H54 (cell line): ENCODE results near the gene ZNF618.
"Not testable (repeated sequence)": the region's sequence is repeated elsewhere in the genome, so short reads cannot be mapped to it uniquely, and the experiment has no call there.

Experiments
- DNase-seq: peaks from one replicate; pipeline ENCODE4 v3.0.0; 2011; ENCODE audit warnings: low spot score, mixed read lengths; ENCODE audit not compliant: insufficient read length
- FAIRE-seq: peaks from 3 replicates; lab custom pipeline; 2011; peaks lifted over from hg19 to GRCh38; lab: Jason Lieb, UNC
- POLR2A ChIP-seq: IDR thresholded peaks from 2 replicates; pipeline ENCODE4 v1.6.1; 2011; ENCODE audit warnings: low read depth, mild to moderate bottlenecking, low read length

Gene ZNF618

DNA sequence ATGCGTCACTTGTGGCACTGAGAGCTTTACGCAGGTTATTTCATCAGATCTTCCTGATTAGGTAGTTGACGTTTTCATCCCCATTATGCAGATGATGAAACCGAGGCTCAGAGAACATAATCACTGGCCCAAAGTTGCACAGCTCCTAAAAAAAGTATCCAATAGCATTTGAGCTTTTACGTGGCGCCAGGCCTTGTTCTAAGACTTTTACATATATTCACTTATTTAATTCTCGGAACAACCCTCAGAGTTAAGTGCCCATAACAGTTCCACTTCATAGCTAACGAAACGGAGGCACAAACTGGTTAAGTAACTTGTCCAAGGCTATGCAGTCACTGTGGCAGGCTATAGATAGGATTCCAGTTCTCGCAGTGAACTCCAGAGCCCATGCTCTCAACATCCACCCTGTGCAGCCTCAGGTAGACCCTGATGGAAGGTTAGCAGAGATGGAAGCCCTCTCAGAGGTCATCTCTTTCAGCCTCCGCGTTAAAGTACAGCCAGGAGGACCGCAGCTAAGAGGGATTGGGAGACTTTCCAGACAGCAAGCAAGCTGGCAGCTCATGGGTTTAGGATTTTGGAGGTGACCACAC, 162.7 kb downstream of the ZNF618 start:
- DNase-seq (no peak), FAIRE-seq (no peak)
- no peak for TF ChIP-seq POLR2A

DNA sequence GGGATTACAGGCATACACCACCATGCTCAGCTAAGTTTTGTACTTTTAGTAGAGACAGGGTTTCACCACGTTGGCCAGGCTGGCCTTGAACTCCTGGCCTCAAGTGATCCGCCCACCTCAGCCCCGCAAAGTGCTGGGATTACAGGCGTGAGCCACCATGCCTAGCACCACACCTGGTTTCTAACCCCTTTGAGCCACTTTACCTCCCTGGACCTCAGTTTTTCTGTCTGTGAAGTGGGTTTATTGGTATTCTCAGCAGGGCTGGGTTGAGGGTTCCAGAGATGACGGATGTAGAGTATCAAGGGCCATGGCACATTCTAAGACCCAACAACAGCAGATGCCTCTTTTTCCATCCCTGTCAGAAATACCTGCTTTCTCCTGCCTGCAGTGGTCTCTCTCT, 163.4 kb downstream of the ZNF618 start:
- no peak for DNase-seq
- FAIRE-seq, result no peak
- TF ChIP-seq POLR2A, result no peak

DNA sequence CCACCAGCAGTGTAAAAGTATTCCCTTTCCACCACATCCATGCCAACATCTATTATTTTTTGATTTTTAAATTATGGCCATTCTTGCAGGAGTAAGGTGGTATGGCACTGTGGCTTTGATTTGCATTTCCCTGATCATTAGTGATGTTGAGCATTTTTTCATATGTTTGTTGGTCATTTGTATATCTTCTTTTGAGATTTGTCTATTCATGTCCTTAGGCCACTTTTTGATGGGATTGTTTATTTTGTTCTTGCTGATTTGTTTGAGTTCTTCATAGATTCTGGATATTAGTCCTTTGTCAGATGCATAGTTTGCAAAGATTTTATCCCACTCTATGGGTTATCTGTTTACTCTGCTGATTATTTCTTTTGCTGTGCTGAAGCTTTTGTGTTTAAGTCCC, 167.6 kb downstream of the ZNF618 start:
- not testable (repeated sequence) for DNase-seq, FAIRE-seq

DNA sequence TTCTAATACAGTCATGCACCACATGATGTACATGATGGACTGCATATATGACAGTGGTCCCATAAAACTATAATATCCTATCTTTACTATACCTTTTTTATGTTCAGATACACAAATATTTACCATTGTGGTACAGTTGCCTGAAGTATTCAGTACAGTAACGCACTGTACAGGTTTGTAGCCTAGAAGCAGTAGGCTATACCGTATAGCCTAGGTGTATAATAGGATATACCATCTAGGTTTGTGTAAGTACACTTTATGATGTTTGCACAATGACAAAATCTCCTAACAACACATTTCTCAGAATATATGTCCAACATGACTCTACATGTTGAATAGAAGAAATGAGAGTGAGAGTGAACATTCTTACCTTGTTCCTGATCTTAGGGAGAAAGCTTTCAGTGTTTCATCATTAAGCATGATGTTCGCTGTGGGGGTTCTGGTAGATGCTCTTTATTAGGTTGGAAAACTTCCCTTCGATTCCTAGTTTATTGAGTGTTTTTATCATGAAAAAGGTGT, 170.2 kb downstream of the ZNF618 start:
- TF ChIP-seq POLR2A, result no peak
- FAIRE-seq (no peak), DNase-seq (no peak)

DNA sequence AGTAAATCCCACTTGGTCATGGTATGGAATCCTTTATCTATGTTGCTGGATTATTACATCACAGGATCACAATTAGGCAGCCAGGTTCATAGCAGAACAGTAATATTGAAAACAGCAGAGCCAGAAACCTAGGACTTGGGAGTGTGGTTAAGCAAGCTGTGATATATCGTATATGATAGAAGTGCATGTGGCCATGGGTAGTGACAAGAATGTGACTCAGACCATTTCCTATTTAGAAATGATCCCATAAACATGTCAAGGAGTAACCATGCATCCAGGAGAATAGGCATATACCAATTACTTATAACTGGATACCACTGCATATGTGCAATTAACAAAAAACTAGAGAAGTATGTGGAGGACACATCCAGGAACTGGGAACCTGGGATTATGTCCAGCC, 170.8 kb downstream of the ZNF618 start:
- no peak for TF ChIP-seq POLR2A
- DNase-seq (no peak), FAIRE-seq (peak; percentile 33)

DNA sequence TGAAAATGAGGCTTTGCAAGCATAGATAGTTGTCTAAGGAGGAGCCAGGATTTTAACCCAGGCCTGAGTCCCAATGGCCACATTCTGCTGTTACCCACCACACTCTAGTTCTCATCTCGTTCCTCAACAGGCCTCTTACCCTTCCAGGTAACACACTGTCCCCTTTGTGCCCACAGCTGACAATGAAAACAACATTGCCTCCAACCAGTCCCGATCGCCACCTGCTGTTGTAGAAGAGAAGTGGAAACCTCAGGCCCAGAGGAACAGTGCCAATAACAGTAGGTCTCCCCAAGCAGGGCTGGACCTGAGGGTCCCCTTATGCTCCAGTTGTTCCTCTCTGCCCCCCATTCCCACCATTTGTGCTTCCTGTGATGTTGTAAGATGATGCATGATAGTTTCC, 171.6 kb downstream of the ZNF618 start:
- no peak for TF ChIP-seq POLR2A
- DNase-seq (no peak), FAIRE-seq (no peak)

DNA sequence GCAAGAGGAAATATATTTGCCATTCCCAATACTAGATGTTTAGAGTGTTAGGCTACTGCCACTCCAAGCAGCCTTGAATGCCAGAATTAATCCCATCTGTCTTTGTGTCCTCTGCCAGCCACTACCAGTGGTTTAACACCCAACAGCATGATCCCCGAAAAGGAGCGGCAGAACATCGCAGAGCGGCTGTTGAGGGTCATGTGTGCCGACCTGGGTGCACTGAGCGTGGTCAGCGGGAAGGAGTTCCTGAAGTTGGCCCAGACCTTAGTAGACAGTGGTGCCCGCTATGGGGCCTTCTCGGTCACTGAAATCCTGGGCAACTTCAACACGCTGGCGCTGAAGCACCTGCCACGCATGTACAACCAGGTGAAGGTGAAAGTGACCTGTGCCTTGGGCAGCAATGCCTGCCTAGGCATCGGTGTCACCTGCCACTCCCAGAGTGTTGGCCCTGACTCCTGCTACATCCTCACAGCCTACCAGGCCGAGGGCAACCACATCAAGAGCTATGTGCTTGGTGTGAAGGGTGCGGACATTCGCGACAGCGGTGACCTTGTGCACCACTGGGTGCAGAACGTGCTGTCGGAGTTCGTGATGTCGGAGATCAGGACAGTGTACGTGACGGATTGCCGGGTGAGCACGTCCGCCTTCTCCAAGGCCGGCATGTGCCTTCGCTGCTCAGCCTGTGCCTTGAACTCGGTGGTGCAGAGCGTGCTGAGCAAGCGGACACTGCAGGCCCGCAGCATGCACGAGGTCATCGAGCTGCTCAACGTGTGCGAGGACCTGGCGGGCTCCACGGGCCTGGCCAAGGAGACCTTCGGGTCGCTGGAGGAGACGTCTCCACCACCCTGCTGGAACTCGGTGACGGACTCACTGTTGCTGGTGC, 172.7 kb downstream of the ZNF618 start:
- no peak for TF ChIP-seq POLR2A
- no peak for DNase-seq
- no peak for FAIRE-seq

DNA sequence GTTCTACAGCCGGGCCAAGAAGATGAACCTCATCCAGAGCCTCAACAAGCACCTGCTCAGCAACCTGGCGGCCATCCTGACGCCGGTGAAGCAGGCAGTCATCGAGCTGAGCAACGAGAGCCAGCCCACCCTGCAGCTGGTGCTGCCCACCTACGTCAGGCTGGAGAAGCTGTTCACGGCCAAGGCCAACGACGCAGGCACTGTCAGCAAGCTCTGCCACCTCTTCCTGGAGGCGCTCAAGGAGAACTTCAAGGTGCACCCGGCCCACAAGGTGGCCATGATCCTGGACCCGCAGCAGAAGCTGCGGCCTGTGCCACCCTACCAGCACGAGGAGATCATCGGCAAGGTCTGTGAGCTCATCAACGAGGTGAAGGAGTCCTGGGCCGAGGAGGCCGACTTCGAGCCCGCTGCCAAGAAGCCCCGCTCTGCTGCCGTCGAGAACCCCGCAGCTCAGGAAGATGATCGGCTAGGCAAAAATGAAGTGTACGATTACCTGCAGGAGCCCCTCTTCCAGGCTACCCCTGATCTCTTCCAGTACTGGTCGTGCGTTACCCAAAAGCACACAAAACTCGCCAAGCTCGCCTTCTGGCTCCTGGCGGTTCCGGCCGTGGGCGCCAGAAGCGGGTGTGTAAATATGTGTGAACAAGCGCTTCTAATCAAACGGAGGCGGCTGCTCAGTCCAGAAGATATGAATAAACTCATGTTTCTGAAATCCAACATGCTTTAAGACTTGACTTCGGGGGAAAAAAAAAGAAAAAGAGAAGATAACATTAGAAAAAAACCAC, 173.5 kb downstream of the ZNF618 start:
- FAIRE-seq (no peak), DNase-seq (no peak)
- no peak for TF ChIP-seq POLR2A

DNA sequence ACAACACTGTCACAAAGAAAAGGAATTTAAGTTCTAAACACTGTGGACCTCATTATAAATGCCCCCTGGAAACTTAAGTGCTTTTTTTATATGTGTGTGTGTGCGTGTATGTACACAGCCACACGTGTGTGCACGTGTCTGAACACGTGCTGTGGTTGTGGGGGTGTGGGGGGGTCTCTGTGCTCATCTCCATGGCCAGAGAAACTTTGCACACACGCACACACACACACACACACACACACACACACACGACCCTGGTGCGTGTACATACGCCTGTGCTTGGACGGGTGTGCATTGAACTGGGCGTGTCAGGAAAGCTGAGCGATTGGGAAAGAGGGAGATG, 174.1 kb downstream of the ZNF618 start:
- no peak for TF ChIP-seq POLR2A
- DNase-seq (no peak), FAIRE-seq (no peak)

DNA sequence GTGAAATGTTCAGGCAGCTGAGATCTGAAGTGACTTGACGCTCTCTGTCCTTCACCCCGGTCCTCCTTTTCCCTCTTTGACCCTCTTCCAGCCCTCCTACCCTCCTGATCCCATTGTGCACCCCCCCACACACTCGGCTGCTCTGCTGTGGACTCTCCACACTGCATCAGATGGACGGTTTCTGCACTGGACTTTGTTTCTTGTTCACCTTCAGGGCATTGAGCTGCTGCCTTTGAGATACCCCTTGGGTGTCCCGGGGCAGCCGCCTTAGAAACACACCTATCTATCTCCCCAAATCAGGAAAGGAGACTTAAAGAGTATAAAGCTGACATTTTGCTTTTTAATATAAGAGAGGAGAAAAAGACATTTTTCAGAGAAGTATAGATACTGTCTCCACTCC, 174.5 kb downstream of the ZNF618 start:
- FAIRE-seq, result no peak
- no peak for TF ChIP-seq POLR2A
- no peak for DNase-seq

DNA sequence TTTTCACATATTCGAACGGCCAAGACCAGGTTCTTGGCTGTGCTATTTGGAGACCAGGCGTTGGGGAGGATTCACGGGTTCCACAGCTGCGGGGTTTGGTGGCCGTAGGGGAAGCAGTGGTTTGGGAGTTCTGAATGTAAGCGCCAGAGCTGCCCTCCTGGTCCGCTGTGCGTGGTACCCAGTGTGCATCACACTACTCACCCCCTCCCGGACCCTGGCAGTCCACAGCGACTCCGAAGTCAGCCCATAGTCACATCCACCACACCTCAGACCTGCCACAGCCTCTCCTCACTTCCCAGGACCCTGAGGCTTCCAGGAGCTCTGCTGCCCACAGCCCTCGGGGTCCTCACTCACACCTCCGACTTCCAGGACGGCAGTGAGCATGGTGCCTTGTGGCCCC, 175.2 kb downstream of the ZNF618 start:
- FAIRE-seq, result no peak
- no peak for TF ChIP-seq POLR2A
- no peak for DNase-seq

DNA sequence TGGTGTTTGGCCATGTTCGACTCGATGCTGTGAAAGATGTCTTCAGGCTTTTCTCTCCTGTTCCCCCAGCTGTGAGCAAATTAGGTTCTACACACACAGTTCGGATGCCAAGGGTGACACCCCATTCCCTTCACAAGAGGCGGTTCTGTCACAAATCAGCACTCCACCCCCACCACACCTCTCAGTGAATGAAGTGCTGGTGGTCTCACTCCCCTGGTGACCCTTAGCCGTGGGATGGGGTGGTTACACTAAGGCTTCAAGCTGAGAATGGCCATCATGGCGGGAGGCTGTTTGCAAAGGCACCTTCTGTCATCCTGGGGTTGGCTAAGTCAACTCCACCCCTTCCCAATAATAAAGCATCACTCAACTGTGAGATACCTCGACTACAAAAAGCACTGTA, 175.6 kb downstream of the ZNF618 start:
- FAIRE-seq (no peak), DNase-seq (no peak)
- no peak for TF ChIP-seq POLR2A

DNA sequence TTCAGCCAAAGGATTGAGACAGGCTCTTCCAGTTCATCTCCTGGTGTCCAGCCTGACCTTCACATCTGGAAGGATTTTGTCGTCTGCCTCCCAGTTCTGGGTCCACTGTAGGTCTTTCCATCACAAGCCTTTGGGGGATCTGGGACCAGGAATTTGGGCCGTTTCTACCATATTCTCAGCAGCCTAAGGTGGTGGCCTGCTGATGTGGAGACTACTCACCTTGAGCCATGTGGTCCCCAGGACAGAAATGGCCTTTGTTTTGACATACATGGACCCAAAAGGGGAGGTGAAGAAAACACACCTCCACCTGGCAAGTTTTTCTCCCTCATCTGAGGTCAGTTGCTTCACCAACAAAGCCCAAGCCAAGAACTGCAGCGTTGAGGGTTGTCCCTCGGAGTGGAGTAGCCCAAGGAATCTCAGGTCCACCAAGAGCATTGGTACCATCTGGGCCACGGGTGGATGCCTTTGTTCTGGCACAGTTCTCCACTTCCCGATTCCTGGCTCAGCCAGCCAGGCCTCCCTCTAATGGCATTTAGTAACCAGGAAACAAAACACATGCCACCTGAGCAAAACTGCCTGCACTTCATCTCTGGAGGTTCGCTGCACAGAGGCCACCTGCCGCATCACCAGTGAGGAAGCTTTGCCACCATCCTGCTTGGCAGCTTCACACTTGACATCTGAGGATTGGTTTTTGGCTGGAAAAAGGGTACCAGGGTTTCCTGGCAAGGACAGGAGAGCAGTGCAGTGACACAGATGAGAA, 177.3 kb downstream of the ZNF618 start:
- no peak for FAIRE-seq
- no peak for TF ChIP-seq POLR2A
- DNase-seq, result no peak
